H1 (cell line): ENCODE results near the gene PPP1R1C. TPM values are rescaled to one million over a fixed set of nuclear protein-coding genes. Genes with fewer than 3 reads are reported as not detected.

Experiments used
- BACH1 ChIP-seq: IDR thresholded peaks from 2 replicates; pipeline ENCODE4 v1.6.1; 2012; ENCODE audit warnings: low read length, improper control_type of control experiment
- HDAC6 ChIP-seq: IDR thresholded peaks from one replicate; pipeline ENCODE4 v1.7.1; 2012; ENCODE audit warnings: low read depth, mild to moderate bottlenecking, inconsistent platforms, low read length, moderate library complexity
- ZNF274 ChIP-seq: IDR thresholded peaks from 2 replicates; pipeline ENCODE4 v1.7.0; 2012; ENCODE audit warnings: low read length, borderline replicate concordance; ENCODE audit errors: extremely low read depth
- polyA plus RNA-seq, 7 experiments: library from polyadenylated mRNA; depleted of rRNA in 3 of 7; stranded (reverse) in 5 of 7; unstranded in 2 of 7; fragments of >200 nt in 5 of 7; fragments of 200-250 nt in 2 of 7; gene quantifications; 1 replicate in 5 of 7; 2 replicates in 1 of 7; 4 replicates in 1 of 7; pipeline versions ENCODE4 v1.2.1 to v1.2.3, GENCODE V29; 2011 to 2013; ENCODE audit warnings: missing spikeins in 2 of 7, mixed read lengths in 2 of 7
- total RNA-seq: library from RNA; stranded (reverse); fragmentation: NEBNext Ultra II Directional; extraction: Animal tissue kit (Norgen Biotek cat#: 25700); gene quantifications from 2 replicates; pipeline ENCODE4 v1.2.1, GENCODE V29; 2021

PPP1R1C gene
- total and polyA plus RNA-seq, 2 of the 8 experiments (the other 6 are each of a cell fraction or from before 2014, with no cell fraction given) = 1.3 to 5.3 TPM

GRCh38 chr2:181944914-181945291 lies 40.8 kb upstream of the PPP1R1C start (continued):
- TF ChIP-seq ZNF274 (no peak), HDAC6 (no peak), BACH1 (no peak)
